Transverse colon (tissue), 4 donors: ENCODE results near the gene ZNHIT3.

Experiments used
- EP300 ChIP-seq: sonication (generic); formaldehyde crosslinking; IDR thresholded peaks from one replicate; pipeline ENCODE4 v1.6.1; 2017; ENCODE audit warnings: antibody characterized with exemption, low read depth
- POLR2A ChIP-seq: fragments of 450-650 bp; IDR thresholded peaks from one replicate; pipeline ENCODE4 v1.6.1; 2016; ENCODE audit warnings: antibody characterized with exemption, mild to moderate bottlenecking, moderate library complexity
- POLR2AphosphoS5 ChIP-seq, 3 donors: sonication (generic); formaldehyde crosslinking; IDR thresholded peaks; one replicate each; pipeline ENCODE4 v1.6.1; 2016; ENCODE audit warnings: antibody characterized with exemption in 3 of 3
- TF ChIP-seq, protein P1 (sequence below), 5 experiments: fragments of 200-600 bp in 3 of 5; fragments of 450-650 bp in 2 of 5; sonication (generic) in 3 of 5; IDR thresholded peaks; 1 replicate in 2 of 5; 2 replicates in 3 of 5; pipeline ENCODE4 v1.5.1; 2016 to 2017; ENCODE audit warnings: antibody characterized with exemption in 5 of 5, inconsistent platforms in 3 of 5, mild to moderate bottlenecking in 2 of 5, moderate library complexity in 1 of 5

DNA sequence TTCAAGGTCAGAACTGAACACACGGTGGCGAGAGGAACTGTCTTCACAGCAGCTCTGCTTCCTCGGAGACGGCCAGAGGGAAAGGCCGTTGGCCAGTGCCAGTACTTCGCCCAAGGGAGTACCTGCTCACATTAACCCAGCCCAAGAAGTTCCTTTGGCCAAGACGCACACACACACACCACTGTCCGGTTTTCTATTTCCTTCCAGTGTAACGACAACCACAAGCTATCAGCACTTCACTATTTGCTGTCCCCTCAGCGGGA, 57.5 kb downstream of the ZNHIT3 start:
- TF ChIP-seq, protein P1, sequence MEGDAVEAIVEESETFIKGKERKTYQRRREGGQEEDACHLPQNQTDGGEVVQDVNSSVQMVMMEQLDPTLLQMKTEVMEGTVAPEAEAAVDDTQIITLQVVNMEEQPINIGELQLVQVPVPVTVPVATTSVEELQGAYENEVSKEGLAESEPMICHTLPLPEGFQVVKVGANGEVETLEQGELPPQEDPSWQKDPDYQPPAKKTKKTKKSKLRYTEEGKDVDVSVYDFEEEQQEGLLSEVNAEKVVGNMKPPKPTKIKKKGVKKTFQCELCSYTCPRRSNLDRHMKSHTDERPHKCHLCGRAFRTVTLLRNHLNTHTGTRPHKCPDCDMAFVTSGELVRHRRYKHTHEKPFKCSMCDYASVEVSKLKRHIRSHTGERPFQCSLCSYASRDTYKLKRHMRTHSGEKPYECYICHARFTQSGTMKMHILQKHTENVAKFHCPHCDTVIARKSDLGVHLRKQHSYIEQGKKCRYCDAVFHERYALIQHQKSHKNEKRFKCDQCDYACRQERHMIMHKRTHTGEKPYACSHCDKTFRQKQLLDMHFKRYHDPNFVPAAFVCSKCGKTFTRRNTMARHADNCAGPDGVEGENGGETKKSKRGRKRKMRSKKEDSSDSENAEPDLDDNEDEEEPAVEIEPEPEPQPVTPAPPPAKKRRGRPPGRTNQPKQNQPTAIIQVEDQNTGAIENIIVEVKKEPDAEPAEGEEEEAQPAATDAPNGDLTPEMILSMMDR (IDR thresholded peaks at IDR 0.05) = peak in 2 of 5 experiments; percentile 15 to 41
- TF ChIP-seq EP300 = no peak
- TF ChIP-seq POLR2A = peak; percentile 68
- TF ChIP-seq POLR2AphosphoS5 (IDR thresholded peaks at IDR 0.05) = peak; percentile 8 to 70 (median 8)
